ENCODE results near the gene RALGPS1. TPM values are rescaled to one million over a fixed set of nuclear protein-coding genes. Genes with fewer than 3 reads are reported as not detected.

Gene RALGPS1
- total and polyA plus RNA-seq, 2 donors (not counting 1 experiment from before 2014, with no cell fraction given) = 19.7 to 39.9 TPM

GRCh38 chr9:127075624-127076372 is 161.2 kb downstream of the RALGPS1 start:
- H3K4me3 ChIP-seq (ENCODE audit: control extremely low read depth in 1 of 5, extremely low read depth in 1 of 5, insufficient read depth in 1 of 5, low read depth in 2 of 5, low read length in 4 of 5) = no peak overlapping the region
- no peaks in the 10 kb centered on the region for H3K27me3 ChIP-seq (replicated peaks in 1 of 4; ENCODE audit: control extremely low read depth in 1 of 4, control insufficient read depth in 3 of 4, insufficient read depth in 4 of 4, low read length in 3 of 4)
- TF ChIP-seq CTCF (IDR thresholded peaks at IDR 0.05) (no peak), EZH2 (IDR thresholded peaks at IDR 0.05; ENCODE audit: borderline replicate concordance, insufficient read depth, low read depth, low read length, poor library complexity, severe bottlenecking) (no peak)
- no peak overlapping the region for H3K9ac ChIP-seq (ENCODE audit: low read length)
- peaks cover 0 to 7% (median 3%) of the 10 kb centered on the region in 3 donors for H3K9me3 ChIP-seq (ENCODE audit: control extremely low read depth in 1 of 3, control insufficient read depth in 2 of 3, insufficient read depth in 1 of 3, low read length in 2 of 3)
- peaks cover 3 to 4% of the 10 kb centered on the region in 2 experiments for H3K36me3 ChIP-seq (replicated peaks in 1 of 2; ENCODE audit: control extremely low read depth in 1 of 2, control insufficient read depth in 1 of 2, extremely low read depth in 1 of 2, insufficient read depth in 2 of 2, low read length in 1 of 2)
- Mint-ChIP-seq H3K27me3 (no peaks in the 10 kb centered on the region), H3K27ac (no peak overlapping the region), H3K4me1 (no peaks in the 10 kb centered on the region), H3K4me3 (no peak overlapping the region), H3K9me3 (ENCODE audit: insufficient read depth) (peaks cover 4% of the 10 kb centered on the region)
- no peak for ATAC-seq (ENCODE audit: low read depth)
- H3K27ac ChIP-seq (ENCODE audit: low read length in 2 of 2) = no peak overlapping the region
- no peak overlapping the region for H3K4me2 ChIP-seq (replicated peaks; ENCODE audit: low read depth, low read length, poor library complexity, severe bottlenecking)
- DNase-seq = no peak
- no CpG with 5 or more reads among the region's 2 CpGs for WGBS (ENCODE audit: insufficient coverage)
- no peak overlapping the region for H2AFZ ChIP-seq (ENCODE audit: insufficient read depth, low read depth, low read length, poor library complexity, severe bottlenecking)
- H3K79me2 ChIP-seq (ENCODE audit: control insufficient read depth, insufficient read depth, low read length) = no peaks in the 10 kb centered on the region
- ChIA-PET POLR2A (no interaction called here), CTCF (no interaction called here)
- H3K4me1 ChIP-seq (ENCODE audit: control insufficient read depth in 2 of 2, insufficient read depth in 2 of 2, low read length in 2 of 2) = no peaks in the 10 kb centered on the region
- H4K20me1 ChIP-seq (ENCODE audit: control insufficient read depth, insufficient read depth, low read length, poor library complexity, severe bottlenecking) = no peaks in the 10 kb centered on the region
- intact Hi-C loops (cut with micrococcal nuclease) = no loop called here

- Histone ChIP-seq H3K27me3 (replicated peaks in 1 of 4; ENCODE audit: control extremely low read depth in 1 of 4, control insufficient read depth in 3 of 4, insufficient read depth in 4 of 4, low read length in 3 of 4) (no peaks in the 10 kb centered on the region), H3K79me2 (ENCODE audit: control insufficient read depth, insufficient read depth, low read length) (no peaks in the 10 kb centered on the region), H3K9ac (ENCODE audit: low read length) (no peak overlapping the region), H3K27ac (ENCODE audit: low read length in 2 of 2) (no peak overlapping the region), H3K4me2 (replicated peaks; ENCODE audit: low read depth, low read length, poor library complexity, severe bottlenecking) (no peak overlapping the region), H4K20me1 (ENCODE audit: control insufficient read depth, insufficient read depth, low read length, poor library complexity, severe bottlenecking) (no peaks in the 10 kb centered on the region), H3K36me3 (replicated peaks in 1 of 2; ENCODE audit: control extremely low read depth in 1 of 2, control insufficient read depth in 1 of 2, extremely low read depth in 1 of 2, insufficient read depth in 2 of 2, low read length in 1 of 2) (peaks cover under 1 to 3% of the 10 kb centered on the region in 2 experiments), H3K4me3 (ENCODE audit: control extremely low read depth in 1 of 5, extremely low read depth in 1 of 5, insufficient read depth in 1 of 5, low read depth in 2 of 5, low read length in 4 of 5) (no peak overlapping the region), H3K4me1 (ENCODE audit: control insufficient read depth in 2 of 2, insufficient read depth in 2 of 2, low read length in 2 of 2) (no peaks in the 10 kb centered on the region), H3K9me3 (ENCODE audit: control extremely low read depth in 1 of 3, control insufficient read depth in 2 of 3, insufficient read depth in 1 of 3, low read length in 2 of 3) (peaks cover 0 to under 1% (median 0%) of the 10 kb centered on the region in 3 donors), H2AFZ (ENCODE audit: insufficient read depth, low read depth, low read length, poor library complexity, severe bottlenecking) (no peak overlapping the region)
- POLR2A ChIA-PET = no interaction called here
- Mint-ChIP-seq H3K27ac (no peak overlapping the region), H3K4me1 (no peaks in the 10 kb centered on the region), H3K27me3 (no peaks in the 10 kb centered on the region), H3K4me3 (no peak overlapping the region), H3K9me3 (ENCODE audit: insufficient read depth) (no peaks in the 10 kb centered on the region)
- 95% methylated on average over 4 of the region's 5 CpGs for WGBS (ENCODE audit: insufficient coverage)
- CTCF ChIA-PET = no interaction called here
- intact Hi-C loops (cut with micrococcal nuclease) = no loop called here
- no peak for ATAC-seq (ENCODE audit: low read depth)
- TF ChIP-seq CTCF (IDR thresholded peaks at IDR 0.05) (no peak), EZH2 (IDR thresholded peaks at IDR 0.05; ENCODE audit: borderline replicate concordance, insufficient read depth, low read depth, low read length, poor library complexity, severe bottlenecking) (no peak)
- no peak for DNase-seq
These were observed 162.5 kb downstream of the RALGPS1 start for GRCh38 chr9:127076860-127077643.

Data from B cell (primary cell).